GM12878 (cell line): ENCODE measurements around the gene ALX4.

ENCODE experiments used
- TF ChIP-seq, protein P1 (sequence below): fragments of 450-650 bp; IDR thresholded peaks from 2 replicates; pipeline ENCODE4 v1.6.1; 2017; ENCODE audit warnings: mild to moderate bottlenecking, moderate library complexity
- TF ChIP-seq, protein P2 (sequence below), 3 experiments: IDR thresholded peaks in 2 of 3; conservative IDR thresholded peaks in 1 of 3; 2 replicates each; pipeline ENCODE4 v1.5.1; 2011; ENCODE audit warnings: low read depth in 3 of 3, low read length in 3 of 3, mild to moderate bottlenecking in 3 of 3, control low read depth in 2 of 3, moderate library complexity in 2 of 3, inconsistent platforms in 1 of 3, mixed read lengths in 1 of 3; ENCODE audit not compliant: control insufficient read depth in 2 of 3, insufficient read depth in 1 of 3; ENCODE audit errors: extremely low read depth in 1 of 3

DNA sequence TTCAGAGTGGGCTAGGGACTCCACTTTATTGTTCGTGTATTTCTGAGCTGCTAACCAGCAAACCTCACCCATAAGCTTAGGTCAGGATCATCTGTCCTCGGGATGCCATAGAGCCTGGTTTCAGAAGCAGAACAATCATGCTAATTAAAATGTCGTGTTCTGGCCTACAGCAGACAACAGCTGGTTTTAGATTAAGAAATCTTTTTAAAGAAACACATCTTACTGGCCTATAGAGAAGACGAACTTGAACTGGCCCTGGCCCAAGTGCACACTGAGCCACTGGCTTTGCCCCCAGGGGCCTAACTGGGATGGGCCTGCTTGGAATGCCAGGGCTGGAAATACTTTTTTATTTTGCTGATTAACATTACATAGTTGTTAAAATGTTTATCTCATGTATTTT is 63.2 kb downstream of the ALX4 start:
- TF ChIP-seq, protein P1, sequence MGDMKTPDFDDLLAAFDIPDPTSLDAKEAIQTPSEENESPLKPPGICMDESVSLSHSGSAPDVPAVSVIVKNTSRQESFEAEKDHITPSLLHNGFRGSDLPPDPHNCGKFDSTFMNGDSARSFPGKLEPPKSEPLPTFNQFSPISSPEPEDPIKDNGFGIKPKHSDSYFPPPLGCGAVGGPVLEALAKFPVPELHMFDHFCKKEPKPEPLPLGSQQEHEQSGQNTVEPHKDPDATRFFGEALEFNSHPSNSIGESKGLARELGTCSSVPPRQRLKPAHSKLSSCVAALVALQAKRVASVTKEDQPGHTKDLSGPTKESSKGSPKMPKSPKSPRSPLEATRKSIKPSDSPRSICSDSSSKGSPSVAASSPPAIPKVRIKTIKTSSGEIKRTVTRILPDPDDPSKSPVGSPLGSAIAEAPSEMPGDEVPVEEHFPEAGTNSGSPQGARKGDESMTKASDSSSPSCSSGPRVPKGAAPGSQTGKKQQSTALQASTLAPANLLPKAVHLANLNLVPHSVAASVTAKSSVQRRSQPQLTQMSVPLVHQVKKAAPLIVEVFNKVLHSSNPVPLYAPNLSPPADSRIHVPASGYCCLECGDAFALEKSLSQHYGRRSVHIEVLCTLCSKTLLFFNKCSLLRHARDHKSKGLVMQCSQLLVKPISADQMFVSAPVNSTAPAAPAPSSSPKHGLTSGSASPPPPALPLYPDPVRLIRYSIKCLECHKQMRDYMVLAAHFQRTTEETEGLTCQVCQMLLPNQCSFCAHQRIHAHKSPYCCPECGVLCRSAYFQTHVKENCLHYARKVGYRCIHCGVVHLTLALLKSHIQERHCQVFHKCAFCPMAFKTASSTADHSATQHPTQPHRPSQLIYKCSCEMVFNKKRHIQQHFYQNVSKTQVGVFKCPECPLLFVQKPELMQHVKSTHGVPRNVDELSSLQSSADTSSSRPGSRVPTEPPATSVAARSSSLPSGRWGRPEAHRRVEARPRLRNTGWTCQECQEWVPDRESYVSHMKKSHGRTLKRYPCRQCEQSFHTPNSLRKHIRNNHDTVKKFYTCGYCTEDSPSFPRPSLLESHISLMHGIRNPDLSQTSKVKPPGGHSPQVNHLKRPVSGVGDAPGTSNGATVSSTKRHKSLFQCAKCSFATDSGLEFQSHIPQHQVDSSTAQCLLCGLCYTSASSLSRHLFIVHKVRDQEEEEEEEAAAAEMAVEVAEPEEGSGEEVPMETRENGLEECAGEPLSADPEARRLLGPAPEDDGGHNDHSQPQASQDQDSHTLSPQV = no peak
- TF ChIP-seq, protein P2, sequence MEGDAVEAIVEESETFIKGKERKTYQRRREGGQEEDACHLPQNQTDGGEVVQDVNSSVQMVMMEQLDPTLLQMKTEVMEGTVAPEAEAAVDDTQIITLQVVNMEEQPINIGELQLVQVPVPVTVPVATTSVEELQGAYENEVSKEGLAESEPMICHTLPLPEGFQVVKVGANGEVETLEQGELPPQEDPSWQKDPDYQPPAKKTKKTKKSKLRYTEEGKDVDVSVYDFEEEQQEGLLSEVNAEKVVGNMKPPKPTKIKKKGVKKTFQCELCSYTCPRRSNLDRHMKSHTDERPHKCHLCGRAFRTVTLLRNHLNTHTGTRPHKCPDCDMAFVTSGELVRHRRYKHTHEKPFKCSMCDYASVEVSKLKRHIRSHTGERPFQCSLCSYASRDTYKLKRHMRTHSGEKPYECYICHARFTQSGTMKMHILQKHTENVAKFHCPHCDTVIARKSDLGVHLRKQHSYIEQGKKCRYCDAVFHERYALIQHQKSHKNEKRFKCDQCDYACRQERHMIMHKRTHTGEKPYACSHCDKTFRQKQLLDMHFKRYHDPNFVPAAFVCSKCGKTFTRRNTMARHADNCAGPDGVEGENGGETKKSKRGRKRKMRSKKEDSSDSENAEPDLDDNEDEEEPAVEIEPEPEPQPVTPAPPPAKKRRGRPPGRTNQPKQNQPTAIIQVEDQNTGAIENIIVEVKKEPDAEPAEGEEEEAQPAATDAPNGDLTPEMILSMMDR (IDR thresholded peaks at IDR 0.05 in 2 of 3, conservative IDR thresholded peaks at IDR 0.05 in 1 of 3; ENCODE audit: control insufficient read depth in 2 of 3, extremely low read depth in 1 of 3, insufficient read depth in 1 of 3, low read depth in 3 of 3, low read length in 3 of 3) = no peak
